ENCODE data around the gene INPP5A. TPM values are rescaled to one million over a fixed set of nuclear protein-coding genes. Genes with fewer than 3 reads are reported as not detected.
A peak's percentile ranks its signal among the peaks of the same experiment; 100 is the strongest.

The INPP5A gene
- total RNA-seq, 3 donors from 2014 or later: 5.8 to 8.8 (median 6.9) TPM

GRCh38 chr10:132588301-132589013 is 50.9 kb downstream of the INPP5A start:
- DNase-seq (no peak), ATAC-seq (peak; percentile 55 to 61)
- peaks cover 58% of the 10 kb centered on the region for H3K4me1 Mint-ChIP-seq (ENCODE audit: low read depth)
- no peaks in the 10 kb centered on the region for H3K9me3 Mint-ChIP-seq
- H3K36me3 Mint-ChIP-seq (ENCODE audit: insufficient read depth): peaks cover 3% of the 10 kb centered on the region
- H3K4me3 Mint-ChIP-seq: no peak overlapping the region
- no peaks in the 10 kb centered on the region for H3K27me3 Mint-ChIP-seq (ENCODE audit: low read depth)

GRCh38 chr10:132589015-132589414 is 51.4 kb downstream of the INPP5A start:
- no peaks in the 10 kb centered on the region for H3K9me3 Mint-ChIP-seq
- no peak for DNase-seq
- H3K36me3 Mint-ChIP-seq (ENCODE audit: insufficient read depth): peaks cover 3% of the 10 kb centered on the region
- no peak for ATAC-seq
- no peaks in the 10 kb centered on the region for H3K27me3 Mint-ChIP-seq (ENCODE audit: low read depth)
- peaks cover 63% of the 10 kb centered on the region for H3K4me1 Mint-ChIP-seq (ENCODE audit: low read depth)
- H3K4me3 Mint-ChIP-seq: no peak overlapping the region

- H3K36me3 Mint-ChIP-seq (ENCODE audit: insufficient read depth): peaks cover 3% of the 10 kb centered on the region
- no peak overlapping the region for H3K4me3 Mint-ChIP-seq
- no peak for DNase-seq
- ATAC-seq: no peak
- peaks cover 67% of the 10 kb centered on the region for H3K4me1 Mint-ChIP-seq (ENCODE audit: low read depth)
- no peaks in the 10 kb centered on the region for H3K9me3 Mint-ChIP-seq
- H3K27me3 Mint-ChIP-seq (ENCODE audit: low read depth): no peaks in the 10 kb centered on the region
These were observed 52.1 kb downstream of the INPP5A start for GRCh38 chr10:132589681-132590080.

GRCh38 chr10:132590094-132590751 is 52.6 kb downstream of the INPP5A start:
- H3K36me3 Mint-ChIP-seq (ENCODE audit: insufficient read depth): peaks cover 3% of the 10 kb centered on the region
- H3K9me3 Mint-ChIP-seq: no peaks in the 10 kb centered on the region
- ATAC-seq (no peak), DNase-seq (no peak)
- peaks cover 69% of the 10 kb centered on the region for H3K4me1 Mint-ChIP-seq (ENCODE audit: low read depth)
- no peak overlapping the region for H3K4me3 Mint-ChIP-seq
- H3K27me3 Mint-ChIP-seq (ENCODE audit: low read depth): no peaks in the 10 kb centered on the region

- DNase-seq (no peak), ATAC-seq (no peak)
- peaks cover 72% of the 10 kb centered on the region for H3K4me1 Mint-ChIP-seq (ENCODE audit: low read depth)
- H3K27me3 Mint-ChIP-seq (ENCODE audit: low read depth): no peaks in the 10 kb centered on the region
- H3K4me3 Mint-ChIP-seq: no peak overlapping the region
- H3K36me3 Mint-ChIP-seq (ENCODE audit: insufficient read depth): peaks cover 3% of the 10 kb centered on the region
- no peaks in the 10 kb centered on the region for H3K9me3 Mint-ChIP-seq
These were observed 53.1 kb downstream of the INPP5A start for GRCh38 chr10:132590752-132591121.

- no peaks in the 10 kb centered on the region for H3K27me3 Mint-ChIP-seq (ENCODE audit: low read depth)
- no peak for ATAC-seq
- no peak overlapping the region for H3K4me3 Mint-ChIP-seq
- DNase-seq: no peak
- peaks cover 72% of the 10 kb centered on the region for H3K4me1 Mint-ChIP-seq (ENCODE audit: low read depth)
- H3K36me3 Mint-ChIP-seq (ENCODE audit: insufficient read depth): peaks cover 3% of the 10 kb centered on the region
- no peaks in the 10 kb centered on the region for H3K9me3 Mint-ChIP-seq
These were observed 53.8 kb downstream of the INPP5A start for GRCh38 chr10:132591166-132591971.

GRCh38 chr10:132592790-132593383 is 55.3 kb downstream of the INPP5A start:
- no peaks in the 10 kb centered on the region for H3K9me3 Mint-ChIP-seq
- H3K4me1 Mint-ChIP-seq (ENCODE audit: low read depth): peaks cover 65% of the 10 kb centered on the region
- H3K36me3 Mint-ChIP-seq (ENCODE audit: insufficient read depth): no peaks in the 10 kb centered on the region
- no peak overlapping the region for H3K4me3 Mint-ChIP-seq
- ATAC-seq: no peak
- H3K27me3 Mint-ChIP-seq (ENCODE audit: low read depth): no peaks in the 10 kb centered on the region
- DNase-seq: no peak

GRCh38 chr10:132593389-132593788 is 55.8 kb downstream of the INPP5A start:
- DNase-seq (no peak), ATAC-seq (peak; percentile 83)
- Mint-ChIP-seq H3K4me3 (no peak overlapping the region), H3K27me3 (ENCODE audit: low read depth) (no peaks in the 10 kb centered on the region), H3K4me1 (ENCODE audit: low read depth) (peaks cover 60% of the 10 kb centered on the region), H3K36me3 (ENCODE audit: insufficient read depth) (peaks cover 2% of the 10 kb centered on the region), H3K9me3 (no peaks in the 10 kb centered on the region)

GRCh38 chr10:132593900-132594876 is 56.6 kb downstream of the INPP5A start:
- DNase-seq (no peak), ATAC-seq (peak; percentile 61)

GRCh38 chr10:132595021-132595420 is 57.4 kb downstream of the INPP5A start:
- H3K4me3 Mint-ChIP-seq: no peak overlapping the region
- peaks cover 50% of the 10 kb centered on the region for H3K4me1 Mint-ChIP-seq (ENCODE audit: low read depth)
- no peaks in the 10 kb centered on the region for H3K27me3 Mint-ChIP-seq (ENCODE audit: low read depth)

More at GRCh38 chr10:132593900-132594876, 56.6 kb downstream of the INPP5A start:
- H3K9me3 Mint-ChIP-seq: no peaks in the 10 kb centered on the region
- no peak overlapping the region for H3K4me3 Mint-ChIP-seq
- H3K27me3 Mint-ChIP-seq (ENCODE audit: low read depth): no peaks in the 10 kb centered on the region
- H3K4me1 Mint-ChIP-seq (ENCODE audit: low read depth): peaks cover 53% of the 10 kb centered on the region
- peaks cover 9% of the 10 kb centered on the region for H3K36me3 Mint-ChIP-seq (ENCODE audit: insufficient read depth)

GRCh38 chr10:132595854-132596253 is 58.3 kb downstream of the INPP5A start:
- H3K4me3 Mint-ChIP-seq: no peak overlapping the region
- H3K36me3 Mint-ChIP-seq (ENCODE audit: insufficient read depth): peaks cover 17% of the 10 kb centered on the region
- no peaks in the 10 kb centered on the region for H3K27me3 Mint-ChIP-seq (ENCODE audit: low read depth)
- ATAC-seq: no peak
- H3K9me3 Mint-ChIP-seq: peaks cover 7% of the 10 kb centered on the region
- H3K4me1 Mint-ChIP-seq (ENCODE audit: low read depth): peaks cover 48% of the 10 kb centered on the region
- no peak for DNase-seq

More at GRCh38 chr10:132595021-132595420, 57.4 kb downstream of the INPP5A start:
- DNase-seq: no peak
- H3K36me3 Mint-ChIP-seq (ENCODE audit: insufficient read depth): peaks cover 10% of the 10 kb centered on the region
- no peak for ATAC-seq
- H3K9me3 Mint-ChIP-seq: peaks cover 1% of the 10 kb centered on the region

GRCh38 chr10:132596742-132597279 is 59.2 kb downstream of the INPP5A start:
- no peak for ATAC-seq
- peaks cover 10% of the 10 kb centered on the region for H3K9me3 Mint-ChIP-seq

GRCh38 chr10:132597654-132598053 is 60.1 kb downstream of the INPP5A start:
- Mint-ChIP-seq H3K4me1 (ENCODE audit: low read depth) (peaks cover 35% of the 10 kb centered on the region), H3K4me3 (no peak overlapping the region), H3K27me3 (ENCODE audit: low read depth) (no peaks in the 10 kb centered on the region), H3K36me3 (ENCODE audit: insufficient read depth) (peaks cover 19% of the 10 kb centered on the region), H3K9me3 (peaks cover 10% of the 10 kb centered on the region)
- DNase-seq (no peak), ATAC-seq (no peak)

More at GRCh38 chr10:132596742-132597279, 59.2 kb downstream of the INPP5A start:
- Mint-ChIP-seq H3K4me3 (no peak overlapping the region), H3K4me1 (ENCODE audit: low read depth) (peaks cover 40% of the 10 kb centered on the region), H3K36me3 (ENCODE audit: insufficient read depth) (peaks cover 19% of the 10 kb centered on the region), H3K27me3 (ENCODE audit: low read depth) (no peaks in the 10 kb centered on the region)
- no peak for DNase-seq
